SK-N-SH (cell line): Measurements from ENCODE around the gene THSD4. TPM values are rescaled to one million over a fixed set of nuclear protein-coding genes. Genes with fewer than 3 reads are reported as not detected.

Experiments used
- CTCF ChIA-PET: fragments of 300-600, 350-600 bp; formaldehyde crosslinking; extraction: SDS; loops from one replicate; lab custom pipeline; 2021; lab: Yijun Ruan, JAX
- POLR2A ChIA-PET: fragments of 350-600 bp; sonication (Branson Sonifier 250); formaldehyde crosslinking; extraction: SDS; loops from one replicate; lab custom pipeline; 2020; ENCODE audit warnings: antibody characterized with exemption, inconsistent platforms; lab: Yijun Ruan, JAX
- DNase-seq: peaks from one replicate; pipeline ENCODE4 v3.0.0; 2012
- H2AFZ ChIP-seq: fragments of 200-600 bp; sonication (generic); 2 replicates; pipeline ENCODE4 v1.8.1; 2016; ENCODE audit warnings: antibody characterized with exemption, mild to moderate bottlenecking, low read depth
- H3F3A ChIP-seq: fragments of 200-600 bp; sonication (generic); replicated peaks from 2 replicates; pipeline ENCODE3; 2016; ENCODE audit warnings: antibody characterized with exemption, mild to moderate bottlenecking; ENCODE audit not compliant: insufficient read depth
- H3K27ac ChIP-seq, 2 experiments: fragments of 200-500 bp in 1 of 2; fragments of 200-600 bp in 1 of 2; sonication (Bioruptor generic) in 1 of 2; sonication (generic), shearing (Covaris generic) in 1 of 2; 2 replicates each; pipeline versions ENCODE4 v1.5.1 to v1.6.1; 2014 to 2016; ENCODE audit warnings: low read depth in 2 of 2, inconsistent platforms in 1 of 2, low read length in 1 of 2, mild to moderate bottlenecking in 1 of 2, mixed read lengths in 1 of 2
- H3K27me3 ChIP-seq: fragments of 200-600 bp; sonication (generic), shearing (Covaris generic); 2 replicates; pipeline ENCODE4 v1.6.1; 2016; ENCODE audit warnings: mixed run types; ENCODE audit not compliant: insufficient read depth
- H3K36me3 ChIP-seq, 2 experiments: fragments of 200-500 bp in 1 of 2; fragments of 200-600 bp in 1 of 2; sonication (Bioruptor generic) in 1 of 2; sonication (generic) in 1 of 2; replicated peaks in 1 of 2; 2 replicates each; pipeline versions ENCODE3 to v1.5.1; 2014 to 2016; ENCODE audit warnings: low read length in 1 of 2, mild to moderate bottlenecking in 1 of 2; ENCODE audit not compliant: insufficient read depth in 2 of 2, control insufficient read depth in 1 of 2
- H3K4me1 ChIP-seq, 2 experiments: fragments of 200-500 bp in 1 of 2; fragments of 200-600 bp in 1 of 2; sonication (Bioruptor generic) in 1 of 2; sonication (generic), shearing (Covaris generic) in 1 of 2; 2 replicates each; pipeline versions ENCODE4 v1.5.1 to v1.6.1; 2014 to 2016; ENCODE audit warnings: low read depth in 1 of 2, low read length in 1 of 2, mixed run types in 1 of 2; ENCODE audit not compliant: insufficient read depth in 2 of 2, control insufficient read depth in 1 of 2
- H3K4me2 ChIP-seq: fragments of 200-600 bp; sonication (generic), shearing (Covaris generic); 2 replicates; pipeline ENCODE4 v1.6.1; 2017; ENCODE audit warnings: mixed run types
- H3K4me3 ChIP-seq, 2 experiments: fragments of 200-500 bp in 1 of 2; fragments of 200-600 bp in 1 of 2; sonication (Bioruptor generic) in 1 of 2; sonication (generic), shearing (Covaris generic) in 1 of 2; 2 replicates each; pipeline versions ENCODE4 v1.5.1 to v1.8.1; 2014 to 2016; ENCODE audit warnings: low read depth in 2 of 2, inconsistent platforms in 1 of 2, low read length in 1 of 2, mild to moderate bottlenecking in 1 of 2, mixed read lengths in 1 of 2, moderate library complexity in 1 of 2
- H3K79me2 ChIP-seq: fragments of 200-600 bp; sonication (generic); 2 replicates; pipeline ENCODE4 v1.8.1; 2017; ENCODE audit warnings: mild to moderate bottlenecking; ENCODE audit not compliant: insufficient read depth
- H3K9ac ChIP-seq: fragments of 200-600 bp; sonication (generic); 2 replicates; pipeline ENCODE4 v1.6.1; 2017; ENCODE audit warnings: mixed run types
- H3K9me2 ChIP-seq: fragments of 200-600 bp; sonication (generic); 2 replicates; pipeline ENCODE4 v1.6.1; 2017; ENCODE audit warnings: mixed run types
- H3K9me3 ChIP-seq: fragments of 200-600 bp; sonication (generic); 2 replicates; pipeline ENCODE4 v1.6.1; 2017; ENCODE audit warnings: mixed run types, mild to moderate bottlenecking, moderate library complexity
- H4K20me1 ChIP-seq: fragments of 200-600 bp; sonication (generic); 2 replicates; pipeline ENCODE4 v1.6.1; 2017; ENCODE audit warnings: mild to moderate bottlenecking, mixed run types; ENCODE audit not compliant: insufficient read depth
- MEF2A ChIP-seq: IDR thresholded peaks from 2 replicates; pipeline ENCODE4 v1.4.0; 2012; ENCODE audit warnings: low read depth, borderline replicate concordance
- NRF1 ChIP-seq: IDR thresholded peaks from 2 replicates; pipeline ENCODE4 v1.6.1; 2012; ENCODE audit warnings: low read depth, mild to moderate bottlenecking, low read length
- RCOR1 ChIP-seq: fragments of 150-350 bp; IDR thresholded peaks from 2 replicates; pipeline ENCODE4 v1.6.1; 2017; ENCODE audit warnings: antibody characterized with exemption, low read length
- SIN3A ChIP-seq: IDR thresholded peaks from 2 replicates; pipeline ENCODE4 v1.6.1; 2012; ENCODE audit warnings: low read depth, mild to moderate bottlenecking, low read length, moderate library complexity, borderline replicate concordance
- WGBS: methylation state at CpG from one replicate; pipeline ENCODE4 v1.1.6; 2017; ENCODE audit warnings: low lambda C conversion rate; 5-methylcytosine and 5-hydroxymethylcytosine counted together
- polyA plus RNA-seq, 3 experiments: library from polyadenylated mRNA; depleted of rRNA; stranded (reverse); fragments of >200 nt; gene quantifications; 2 replicates each; pipeline ENCODE4 v1.2.3, GENCODE V29; 2012
- TF ChIP-seq, protein P1 (sequence below): IDR thresholded peaks from 2 replicates; pipeline ENCODE4; 2012

Gene THSD4
- polyA plus RNA-seq, 1 of the 3 experiments (the other 2 are of a cell fraction) = 79.1 TPM

DNA sequence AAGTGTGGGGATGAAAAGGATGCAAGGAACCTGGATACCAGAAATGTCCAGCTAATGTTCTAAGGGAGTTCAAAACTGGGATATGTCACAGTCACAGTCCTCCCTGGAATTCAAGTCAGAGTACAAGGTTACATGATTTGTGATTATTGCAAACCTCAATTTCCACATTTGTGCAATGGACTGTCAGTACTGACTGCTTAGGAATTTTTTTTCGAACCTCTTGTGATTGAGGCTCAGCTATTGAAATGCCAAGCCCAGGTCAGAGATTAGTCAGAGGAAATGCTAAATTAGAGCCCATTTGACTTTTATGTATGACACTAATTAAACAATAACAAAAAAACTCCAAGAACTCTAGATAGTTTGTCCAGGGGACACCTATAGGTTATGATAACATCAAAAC is 210.2 kb downstream of the THSD4 start:
- no peaks in the 10 kb centered on the region for H3K9me3 ChIP-seq
- no peak overlapping the region for H2AFZ ChIP-seq
- H3K79me2 ChIP-seq = peaks cover 4% of the 10 kb centered on the region; the same call in 1 of the 2 replicates
- no peaks in the 10 kb centered on the region for H3K9me2 ChIP-seq
- H4K20me1 ChIP-seq = no peaks in the 10 kb centered on the region
- no peak overlapping the region for H3K4me3 ChIP-seq
- peak overlapping the region in 1 of 2 experiments; percentile 58; a peak in 2 of 4 replicates for H3K27ac ChIP-seq
- H3K4me2 ChIP-seq = no peak overlapping the region
- TF ChIP-seq NRF1 = no peak
- TF ChIP-seq, protein P1, sequence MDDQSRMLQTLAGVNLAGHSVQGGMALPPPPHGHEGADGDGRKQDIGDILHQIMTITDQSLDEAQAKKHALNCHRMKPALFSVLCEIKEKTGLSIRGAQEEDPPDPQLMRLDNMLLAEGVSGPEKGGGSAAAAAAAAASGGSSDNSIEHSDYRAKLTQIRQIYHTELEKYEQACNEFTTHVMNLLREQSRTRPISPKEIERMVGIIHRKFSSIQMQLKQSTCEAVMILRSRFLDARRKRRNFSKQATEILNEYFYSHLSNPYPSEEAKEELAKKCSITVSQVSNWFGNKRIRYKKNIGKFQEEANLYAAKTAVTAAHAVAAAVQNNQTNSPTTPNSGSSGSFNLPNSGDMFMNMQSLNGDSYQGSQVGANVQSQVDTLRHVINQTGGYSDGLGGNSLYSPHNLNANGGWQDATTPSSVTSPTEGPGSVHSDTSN = peak; percentile 30; the same call in 1 of the 2 replicates
- TF ChIP-seq MEF2A = no peak
- no peaks in the 10 kb centered on the region for H3K36me3 ChIP-seq
- H3K27me3 ChIP-seq = no peaks in the 10 kb centered on the region
- WGBS = 25% methylated on average over 1 of the region's 1 CpG
- CTCF ChIA-PET = no interaction called here
- POLR2A ChIA-PET = no interaction called here
- no peak overlapping the region for H3K9ac ChIP-seq
- peaks cover 6 to 9% of the 10 kb centered on the region in 2 experiments; a peak in 3 of 4 replicates for H3K4me1 ChIP-seq
- no peak for DNase-seq
- H3F3A ChIP-seq = peaks cover 4% of the 10 kb centered on the region

DNA sequence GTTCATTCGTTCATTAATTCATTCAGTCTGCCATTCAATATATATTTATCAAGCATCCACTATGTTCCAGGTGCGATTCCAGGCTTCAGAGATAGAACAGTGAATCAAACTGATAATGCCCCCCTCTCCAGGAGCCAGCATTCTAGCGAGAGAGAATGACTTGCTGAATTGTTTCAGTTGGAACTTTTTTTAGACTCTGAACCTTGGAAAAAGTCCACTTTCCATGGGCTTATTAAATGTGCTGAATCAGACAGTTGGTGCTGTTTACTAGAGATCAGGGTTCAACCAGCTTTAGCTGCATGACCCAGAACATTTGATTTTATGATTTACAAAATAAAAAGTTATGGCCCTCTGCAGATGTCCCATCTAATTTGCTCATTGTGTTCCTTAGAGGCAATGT is 213.2 kb downstream of the THSD4 start:
- H3K4me3 ChIP-seq = no peak overlapping the region
- no peaks in the 10 kb centered on the region for H4K20me1 ChIP-seq
- peaks cover 4% of the 10 kb centered on the region; the same call in 1 of the 2 replicates for H3K79me2 ChIP-seq
- H3K9me2 ChIP-seq = no peaks in the 10 kb centered on the region
- H2AFZ ChIP-seq = no peak overlapping the region
- H3K9me3 ChIP-seq = no peaks in the 10 kb centered on the region
- H3K4me2 ChIP-seq = no peak overlapping the region
- WGBS = 91% methylated on average over 3 of the region's 3 CpGs
- POLR2A ChIA-PET = no interaction called here
- no peak for TF ChIP-seq SIN3A
- H3K36me3 ChIP-seq = peaks cover 0 to 4% of the 10 kb centered on the region in 2 experiments
- CTCF ChIA-PET = no interaction called here
- peak overlapping the region in 1 of 2 experiments; percentile 36; a peak in 1 of 4 replicates for H3K27ac ChIP-seq
- no peaks in the 10 kb centered on the region for H3K27me3 ChIP-seq
- peaks cover 2% of the 10 kb centered on the region for H3F3A ChIP-seq
- H3K9ac ChIP-seq = no peak overlapping the region
- no peak for DNase-seq
- H3K4me1 ChIP-seq = peaks cover 12 to 16% of the 10 kb centered on the region in 2 experiments; a peak in 3 of 4 replicates

DNA sequence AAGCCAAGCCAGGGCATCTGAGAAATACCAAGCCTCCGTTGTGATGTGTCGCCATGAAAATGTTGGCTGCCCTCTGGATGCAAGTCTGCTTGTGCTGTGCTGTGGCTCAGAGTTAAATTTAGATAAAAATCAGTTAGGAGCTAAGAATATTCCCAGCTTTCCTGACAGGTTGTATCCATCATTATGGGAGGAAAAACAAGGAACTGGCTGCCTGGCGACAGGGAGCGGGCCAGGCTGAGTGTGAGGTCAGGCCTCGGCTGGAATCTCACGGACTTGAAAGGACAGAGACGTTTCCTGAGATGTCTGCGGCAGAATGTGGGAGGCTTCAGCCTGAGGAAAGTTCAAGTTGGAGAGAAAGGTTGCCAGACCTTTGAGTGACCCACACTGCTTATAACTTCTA is 213.8 kb downstream of the THSD4 start:
- Histone ChIP-seq H3K79me2 (peaks cover 4% of the 10 kb centered on the region; the same call in 1 of the 2 replicates), H3K4me3 (no peak overlapping the region), H3F3A (peaks cover 4% of the 10 kb centered on the region), H2AFZ (no peak overlapping the region), H3K9me2 (no peaks in the 10 kb centered on the region), H3K9me3 (no peaks in the 10 kb centered on the region), H3K27ac (peak overlapping the region in 1 of 2 experiments; percentile 36; a peak in 1 of 4 replicates), H3K4me2 (no peak overlapping the region), H3K27me3 (no peaks in the 10 kb centered on the region), H4K20me1 (no peaks in the 10 kb centered on the region), H3K4me1 (peaks cover 12 to 18% of the 10 kb centered on the region in 2 experiments; a peak in 3 of 4 replicates), H3K9ac (no peak overlapping the region), H3K36me3 (peaks cover 0 to 4% of the 10 kb centered on the region in 2 experiments)
- DNase-seq = no peak
- ChIA-PET CTCF (no interaction called here), POLR2A (no interaction called here)
- 92% methylated on average over 8 of the region's 8 CpGs for WGBS
- no peak for TF ChIP-seq RCOR1
- TF ChIP-seq, protein P1 = peak; percentile 23; the same call in 1 of the 2 replicates
- no peak for TF ChIP-seq MEF2A
